Measurements from ENCODE around the gene KRTAP19-2.

KRTAP19-2 gene, protein sequence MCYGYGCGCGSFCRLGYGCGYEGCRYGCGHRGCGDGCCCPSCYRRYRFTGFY

GRCh38 chr21:30487336-30487735 lies at the start of gene KRTAP19-2:
TSS of gene KRTAP19-2 (minus strand) at chr21:30487436. CDS start at chr21:30487348, 88 bp downstream.
- DNase-seq (ENCODE audit: low spot score): no peak

- no peak for DNase-seq (ENCODE audit: low spot score)
Observed at GRCh38 chr21:30518876-30519275, 31.6 kb upstream of the KRTAP19-2 start.

DNA sequence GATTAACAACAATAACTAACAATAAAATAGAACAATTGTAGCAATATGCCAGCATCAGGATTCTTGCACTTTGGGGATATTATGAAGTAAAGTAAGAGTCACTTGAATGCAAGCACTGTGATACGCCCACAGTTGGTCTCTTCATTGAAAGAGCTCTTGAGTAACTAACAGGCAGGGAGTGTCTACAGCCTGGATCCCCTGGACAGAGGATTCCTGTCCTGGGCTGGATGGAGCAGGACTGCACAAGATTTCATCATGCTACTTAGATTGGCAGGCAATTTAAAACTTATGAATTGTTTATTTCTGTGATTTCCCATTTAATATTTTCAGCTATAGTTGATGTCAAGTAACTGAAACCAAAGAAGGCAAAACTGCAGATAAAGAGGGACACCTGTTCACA lies 28.4 kb upstream of the KRTAP19-2 start:
- no peak for DNase-seq (ENCODE audit: low spot score)

- peak; percentile 1 for DNase-seq (ENCODE audit: low spot score)
Observed at GRCh38 chr21:30505621-30506205, 18.5 kb upstream of the KRTAP19-2 start.

DNA sequence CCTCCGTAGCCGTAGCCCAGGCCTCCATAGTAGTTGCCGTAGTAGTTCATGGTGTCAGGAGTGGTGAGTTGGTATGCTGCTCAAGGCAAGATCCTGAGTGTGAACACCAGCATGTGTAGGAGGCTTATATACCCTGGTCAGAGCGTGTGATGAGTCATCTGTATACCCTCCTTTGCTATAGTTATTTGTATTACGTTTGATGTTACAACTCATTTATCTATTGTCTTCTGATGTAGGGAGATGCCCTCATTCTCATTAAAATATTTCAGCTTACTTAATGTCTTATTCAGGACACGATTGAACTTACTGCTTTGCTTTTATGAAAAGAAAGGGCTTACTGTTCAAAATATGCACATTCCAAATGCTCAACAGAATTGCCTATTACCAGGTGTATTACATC lies 14.8 kb upstream of the KRTAP19-2 start, which contains the start of gene KRTAP19-5:
Gene KRTAP19-5, minus strand, starts transcription at position 101 of the 400 bp plus-strand sequence. Its CDS starts 51 bp downstream, at position 50.
- DNase-seq (ENCODE audit: low spot score): no peak

DNA sequence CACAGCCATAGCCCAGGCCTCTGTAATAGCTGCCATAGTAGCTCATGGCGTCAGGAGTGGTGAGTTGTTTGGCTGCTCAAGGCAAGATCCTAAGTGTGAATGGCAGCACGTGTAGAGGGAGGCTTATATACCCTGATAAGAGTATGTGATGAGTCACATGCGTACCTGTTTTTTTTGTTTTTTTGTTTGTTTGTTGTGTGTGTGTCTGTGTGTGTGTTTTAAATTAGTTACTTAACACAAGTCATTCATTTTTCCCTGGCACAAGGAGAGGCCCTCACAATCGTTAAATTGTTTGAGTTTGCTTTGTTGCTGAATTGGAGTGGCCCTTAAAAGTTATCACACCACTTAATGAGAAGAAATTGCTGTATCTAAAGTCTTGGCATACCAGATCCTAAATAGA lies 9.8 kb upstream of the KRTAP19-2 start, which contains the start of gene KRTAP19-4:
Gene KRTAP19-4, minus strand, starts transcription at position 101 of the 400 bp plus-strand sequence. Its CDS starts 55 bp downstream, at position 46.
- no peak for DNase-seq (ENCODE audit: low spot score)

DNA sequence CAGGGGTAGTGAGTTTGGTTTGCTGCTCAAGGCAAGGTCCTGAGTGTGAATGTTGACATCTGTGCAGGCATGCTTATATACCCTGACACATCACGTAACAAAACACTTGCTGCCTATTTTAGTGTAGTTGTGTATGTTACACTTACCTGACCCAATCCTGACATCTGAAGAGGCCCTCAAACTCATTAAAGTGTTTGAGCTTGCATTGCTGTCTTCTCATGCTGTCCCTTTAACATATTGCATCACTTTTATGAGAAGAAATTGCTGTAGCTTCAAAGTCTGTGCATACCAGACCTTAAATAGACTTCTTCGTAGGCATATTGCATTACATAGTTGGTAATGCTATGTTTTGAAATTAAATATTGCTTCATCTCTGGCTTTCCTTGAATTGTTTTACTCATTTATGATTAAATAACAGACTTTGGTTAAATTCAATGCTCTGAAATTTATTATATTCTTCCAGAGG lies 4.8 kb upstream of the KRTAP19-2 start, which contains the start of gene KRTAP19-3:
Gene KRTAP19-3, minus strand, starts transcription at position 51 of the 466 bp plus-strand sequence. CDS start 56 bp downstream, outside the sequence.
- DNase-seq (ENCODE audit: low spot score): no peak

DNA sequence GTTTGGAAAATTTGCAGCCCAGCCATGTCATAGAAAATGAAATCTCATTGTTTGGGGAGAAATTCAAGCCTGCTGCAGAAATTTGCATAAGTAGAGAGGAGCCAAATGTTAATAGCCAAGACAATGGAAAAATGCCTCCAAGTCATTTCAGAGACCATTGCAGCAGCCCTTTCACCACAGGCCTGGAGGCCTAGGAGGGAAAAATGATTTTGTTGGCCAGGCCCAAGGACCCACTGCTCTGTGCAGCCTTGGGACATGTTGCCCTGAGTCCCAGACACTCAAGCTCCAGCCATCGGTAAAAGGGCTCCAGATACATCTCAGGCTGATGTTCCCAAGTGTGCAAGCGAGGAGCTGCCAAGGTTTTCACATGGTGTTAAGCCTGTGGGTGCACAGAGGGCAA lies 1.1 kb downstream of the KRTAP19-2 start:
- no peak for DNase-seq (ENCODE audit: low spot score)

DNA sequence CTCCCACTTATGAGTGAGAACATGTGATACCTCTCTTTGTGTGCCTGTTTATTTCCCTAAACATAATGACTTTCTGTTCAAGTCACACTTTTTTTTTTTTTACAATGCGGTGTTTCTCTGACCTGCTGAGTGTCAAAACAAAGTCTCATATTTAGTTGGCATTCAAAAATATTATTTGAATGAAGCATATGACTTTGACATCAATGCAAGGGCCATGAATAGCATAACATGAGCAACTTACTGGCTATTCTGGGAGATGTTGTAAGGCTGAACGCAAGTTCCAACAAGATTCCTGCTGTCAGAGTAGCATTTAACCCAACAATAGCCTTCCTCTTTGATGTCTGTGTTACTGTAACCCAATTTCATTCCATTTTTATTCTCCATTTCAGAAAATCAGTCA lies 5.1 kb downstream of the KRTAP19-2 start:
- no peak for DNase-seq (ENCODE audit: low spot score)

DNA sequence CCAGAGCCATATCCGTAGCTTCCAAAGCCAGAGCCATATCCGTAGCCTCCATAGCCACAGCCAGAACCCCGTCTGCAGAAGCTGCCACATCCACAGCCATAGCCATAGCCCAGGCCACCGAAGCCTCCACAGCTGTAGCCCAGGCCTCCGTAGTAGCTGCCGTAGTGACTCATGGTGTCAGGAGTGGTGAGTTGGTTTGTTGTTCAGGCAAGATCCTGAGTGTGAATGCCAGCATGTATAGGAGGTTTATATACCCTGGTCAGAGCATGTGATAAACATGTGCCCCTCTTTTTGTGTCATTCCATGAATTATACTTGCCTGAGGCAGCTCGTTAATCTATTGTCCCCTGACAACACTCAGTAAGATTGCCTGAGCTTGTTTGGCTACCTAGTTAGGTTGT lies 7.1 kb downstream of the KRTAP19-2 start, which contains the start of gene KRTAP19-1:
Gene KRTAP19-1, minus strand, starts transcription at position 223 of the 400 bp plus-strand sequence. Its CDS starts 50 bp downstream, at position 173.
- DNase-seq (ENCODE audit: low spot score): no peak

- no peak for DNase-seq (ENCODE audit: low spot score)
Observed at GRCh38 chr21:30479259-30479658, 8.0 kb downstream of the KRTAP19-2 start.

DNA sequence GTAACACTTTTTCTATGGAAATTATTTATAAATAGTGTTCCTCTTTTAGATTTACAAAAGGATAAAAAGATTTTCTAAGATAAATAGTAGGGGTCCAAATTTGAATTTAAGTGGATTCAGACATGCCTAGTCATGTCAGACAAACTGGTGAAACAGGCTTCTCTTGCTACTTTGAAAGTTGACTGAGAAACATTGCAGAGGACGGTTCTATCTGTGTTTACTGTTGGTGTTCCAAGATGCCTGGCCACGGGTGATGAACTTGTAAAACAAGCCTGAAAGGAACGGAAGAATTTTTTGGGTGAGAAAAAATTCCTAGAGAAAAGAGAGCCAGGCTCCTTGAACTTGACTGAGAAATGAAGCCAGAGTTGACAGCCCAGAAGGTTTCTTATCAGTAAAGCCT lies 9.2 kb downstream of the KRTAP19-2 start:
- DNase-seq (ENCODE audit: low spot score): no peak

DNA sequence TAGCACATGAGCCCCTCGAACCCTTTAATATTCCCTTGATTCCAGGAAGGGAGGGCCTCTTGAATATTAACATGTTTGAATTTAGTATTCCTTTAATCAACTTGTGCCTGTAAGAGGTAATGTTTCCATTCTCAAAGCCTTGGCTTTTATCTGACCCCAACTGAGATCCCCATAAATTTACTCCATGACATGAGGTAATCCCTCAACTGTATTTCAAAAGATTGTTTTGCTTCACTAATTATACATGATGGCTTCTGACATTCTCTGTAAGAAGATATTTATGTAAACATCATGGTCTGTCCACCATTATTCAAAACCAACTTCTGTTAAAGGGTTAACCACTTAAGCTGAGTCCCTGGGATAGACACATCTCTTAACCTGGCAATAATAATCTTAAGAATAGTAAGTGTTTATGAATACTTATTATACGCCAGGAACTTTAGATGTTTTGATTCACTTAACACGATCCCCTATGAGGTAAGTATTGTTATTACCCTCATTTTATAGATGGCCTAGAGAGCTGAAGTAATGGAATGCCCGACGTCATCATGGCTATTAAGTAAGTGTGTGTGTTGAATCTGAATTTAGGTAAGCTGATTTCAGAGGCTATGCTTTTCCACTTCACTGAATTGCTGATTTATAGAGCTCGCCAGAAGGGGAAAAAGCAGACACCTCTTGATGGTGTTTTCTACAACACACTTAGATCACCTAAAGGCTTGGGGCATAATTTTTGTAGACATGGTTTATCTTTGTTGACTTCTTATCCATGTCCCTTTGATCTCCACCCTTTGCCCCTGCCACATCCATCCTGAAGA lies 18.1 kb downstream of the KRTAP19-2 start:
- DNase-seq (ENCODE audit: low spot score): no peak

DNA sequence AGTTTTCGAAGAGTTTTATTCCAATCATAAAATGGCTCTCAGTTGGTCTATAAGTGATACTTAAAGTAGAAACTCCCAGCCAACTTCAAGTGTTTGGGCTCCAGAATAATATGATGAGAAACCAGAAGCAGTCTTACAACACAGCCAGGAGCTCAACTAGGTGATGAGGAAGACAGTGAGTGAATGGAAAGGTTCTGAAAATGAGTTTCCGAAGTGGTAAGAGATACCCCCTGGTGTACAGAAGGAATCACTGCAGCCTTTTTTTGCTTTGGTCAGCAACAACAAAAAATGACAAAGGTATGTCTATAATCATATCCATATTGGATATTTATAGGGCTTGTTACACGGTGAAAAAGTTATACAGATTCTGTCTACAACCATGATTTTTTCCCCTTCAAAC lies 23.5 kb downstream of the KRTAP19-2 start:
- DNase-seq (ENCODE audit: low spot score): no peak

- DNase-seq (ENCODE audit: low spot score): no peak
Observed at GRCh38 chr21:30448514-30448913, 38.7 kb downstream of the KRTAP19-2 start.

DNA sequence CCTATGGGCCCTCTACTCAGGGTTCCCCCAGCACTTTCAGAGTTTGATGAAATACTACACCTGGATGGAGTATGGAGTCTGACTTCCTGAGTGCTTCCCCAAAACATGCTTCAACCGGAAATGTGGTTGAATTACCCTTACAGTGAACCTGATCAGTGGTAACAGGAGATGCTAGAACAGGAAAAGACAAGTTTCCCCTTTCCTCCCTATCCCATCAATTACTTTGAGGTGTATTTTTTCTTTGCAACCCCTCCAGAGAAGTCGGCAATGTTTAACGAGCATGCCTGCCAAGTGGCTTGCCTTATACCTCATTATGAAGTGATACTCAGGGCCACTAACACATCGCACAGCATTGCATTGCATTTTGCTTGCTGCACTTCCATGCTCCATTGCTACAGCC lies 40.2 kb downstream of the KRTAP19-2 start:
- DNase-seq (ENCODE audit: low spot score): no peak

DNA sequence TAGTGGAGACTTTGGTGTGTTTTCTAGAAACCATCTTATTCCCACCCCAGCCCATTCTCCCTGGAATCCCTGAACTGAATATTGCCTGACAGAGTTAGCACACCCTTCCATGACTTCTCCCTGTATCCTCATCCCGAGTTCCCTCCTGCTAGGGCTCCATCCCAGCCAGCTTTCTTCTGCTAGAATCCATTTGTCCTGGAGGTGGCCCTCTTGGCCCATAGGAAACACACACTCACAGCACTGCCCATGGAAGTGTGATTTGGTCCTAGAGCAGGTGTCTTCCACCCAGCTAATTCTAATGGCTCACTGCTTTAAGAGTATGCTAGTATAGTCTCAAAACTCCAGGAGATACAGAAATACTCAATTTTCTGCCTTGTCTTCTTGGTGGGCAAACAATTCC lies 43.0 kb downstream of the KRTAP19-2 start:
- no peak for DNase-seq (ENCODE audit: low spot score)

DNA sequence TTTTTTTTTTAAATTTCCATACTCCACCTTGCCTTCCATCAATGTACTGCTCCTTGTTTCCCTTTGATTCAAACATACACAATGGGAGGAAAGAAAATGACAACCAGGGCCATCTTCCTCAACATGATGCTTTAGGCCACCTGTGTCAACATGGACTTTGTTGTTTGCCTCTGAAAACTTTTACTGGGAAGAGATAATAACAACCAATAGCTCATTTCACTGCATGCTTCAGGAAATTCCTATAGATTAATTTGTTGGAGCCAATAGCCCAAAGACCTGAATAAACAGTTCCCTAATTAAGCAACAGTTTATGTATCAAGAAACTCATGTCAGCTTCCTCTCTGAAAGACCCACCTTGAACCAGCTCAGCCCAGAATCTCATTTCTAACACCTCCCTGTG lies 44.0 kb downstream of the KRTAP19-2 start:
- no peak for DNase-seq (ENCODE audit: low spot score)

DNA sequence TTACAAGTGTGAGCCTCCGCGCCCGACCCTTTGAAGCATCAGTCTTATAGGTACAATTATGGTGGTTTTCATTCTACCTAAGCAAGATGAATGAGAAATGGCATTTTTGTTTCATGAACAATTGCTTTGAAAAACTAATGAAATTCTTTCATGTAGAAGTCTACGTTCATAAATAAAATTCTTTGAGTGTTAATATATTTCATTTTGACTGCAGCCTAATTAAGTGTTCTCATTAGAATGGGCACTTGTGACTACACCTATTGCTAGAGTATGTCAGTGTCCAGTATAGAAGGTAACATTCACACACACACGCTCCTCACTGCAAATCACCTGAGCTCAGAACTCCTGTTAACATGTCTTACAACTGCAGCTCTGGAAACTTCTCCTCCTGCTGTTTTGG lies 47.3 kb downstream of the KRTAP19-2 start, which contains the start of gene KRTAP15-1:
Gene KRTAP15-1, plus strand, starts transcription at position 301 of the 400 bp plus-strand sequence. Its CDS starts 53 bp downstream, at position 354.
- no peak for DNase-seq (ENCODE audit: low spot score)
